Right kidney (tissue), 1 donor: Measurements from ENCODE around the gene ABCA1.

ENCODE experiments used
- DNase-seq: peaks from one replicate; pipeline ENCODE4 v3.0.0-alpha.2; 2016

Gene ABCA1

DNA sequence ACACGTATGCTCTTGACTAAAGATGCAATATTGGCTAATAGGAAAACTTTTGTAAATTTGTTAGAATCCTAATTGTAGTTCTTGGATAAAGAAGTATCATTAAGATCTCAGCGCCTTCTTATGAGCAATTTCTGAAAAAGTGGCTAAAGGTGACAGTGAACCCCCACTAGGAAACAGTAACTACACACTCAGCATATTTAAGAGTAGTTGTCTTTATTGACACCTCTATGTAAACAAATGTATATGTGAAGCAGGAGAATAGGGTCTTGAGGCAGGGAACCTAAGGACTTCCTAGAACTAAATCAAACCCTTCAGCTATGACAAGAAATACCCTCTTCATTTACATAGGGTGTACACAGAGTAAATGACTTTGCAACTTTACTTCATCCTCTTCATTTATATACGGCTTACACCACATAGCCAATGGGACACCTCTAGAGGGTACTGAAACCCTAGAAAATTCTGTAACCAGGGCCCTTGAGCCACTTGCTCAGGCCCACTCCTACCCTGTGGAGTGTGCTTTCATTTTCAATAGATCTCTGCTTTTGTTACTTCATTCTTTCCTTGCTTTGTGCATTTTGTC, 177.7 kb downstream of the ABCA1 start:
- DNase-seq = no peak

DNA sequence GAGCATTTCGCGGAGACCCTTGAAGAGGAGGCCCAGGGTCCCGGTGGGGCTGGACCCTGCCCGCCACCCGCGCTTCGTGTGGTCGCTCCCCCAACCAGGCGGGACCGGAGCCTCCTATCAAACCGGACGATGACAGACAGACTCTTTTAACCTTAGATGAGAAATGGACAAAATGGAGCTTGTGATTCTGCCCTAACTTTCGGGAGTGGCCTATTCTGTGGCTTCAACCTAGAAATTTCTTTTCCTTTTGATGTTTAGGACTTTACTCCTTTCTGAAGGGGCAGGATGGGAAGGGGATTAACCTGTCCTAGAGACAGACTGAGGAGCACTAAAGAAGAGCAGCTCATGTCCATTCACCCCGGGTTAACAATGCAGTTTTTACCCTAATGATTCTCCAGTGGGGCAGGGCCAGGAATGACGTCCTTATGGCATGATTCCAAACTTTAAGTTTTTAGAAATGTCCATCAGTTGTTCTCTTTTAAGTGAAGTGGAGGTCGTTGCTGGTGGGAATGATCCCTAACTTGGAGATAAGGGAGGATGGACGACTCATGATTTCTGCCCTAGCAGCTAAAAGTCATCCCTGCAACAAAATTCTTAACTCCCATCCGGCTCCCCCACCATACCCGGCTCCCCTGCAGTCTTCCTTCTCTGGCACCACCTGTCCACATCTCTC, 179.5 kb downstream of the ABCA1 start:
- DNase-seq = no peak

DNA sequence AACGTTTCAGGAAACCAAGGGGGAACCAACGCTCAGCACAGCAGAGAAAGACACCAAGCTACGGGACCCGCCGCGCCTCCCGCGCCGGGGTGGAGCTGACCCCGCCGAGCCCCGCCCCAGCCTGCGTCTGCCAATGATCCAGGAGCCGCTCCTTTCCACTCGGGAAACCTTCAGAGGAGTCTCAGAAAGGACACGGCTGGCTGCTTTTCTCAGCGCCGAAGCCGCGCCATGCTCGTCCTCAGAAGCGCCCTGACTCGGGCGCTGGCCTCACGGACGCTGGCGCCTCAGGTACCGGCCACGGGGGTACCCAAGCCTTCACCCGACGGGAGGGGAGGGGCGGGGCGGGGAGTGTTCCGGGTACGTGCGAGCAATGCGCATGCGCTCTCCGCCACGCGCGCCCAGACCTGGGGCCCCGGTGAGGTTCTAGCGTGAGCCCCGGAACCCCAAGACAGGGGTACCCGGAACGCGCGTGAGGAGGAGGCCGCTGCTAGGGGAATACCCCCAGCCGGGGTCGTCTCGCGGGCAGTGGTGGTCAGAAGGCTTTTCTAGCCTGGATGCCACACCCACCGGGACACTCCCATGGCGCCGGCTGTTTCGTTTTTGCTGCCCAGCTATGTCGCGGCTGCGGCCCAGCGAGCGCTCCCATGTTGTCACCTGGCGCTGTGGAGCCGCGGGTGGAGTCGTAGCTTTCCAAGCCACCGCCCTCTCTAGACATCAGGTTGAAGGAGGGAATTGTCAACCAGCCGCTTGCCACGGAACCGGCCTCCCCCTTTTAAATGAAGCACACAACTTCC, 180.2 kb downstream of the ABCA1 start, which contains the start of gene NIPSNAP3A:
TSS of gene NIPSNAP3A (plus strand) at position 119 of the 794 bp plus-strand sequence. CDS start at position 229, 110 bp downstream.
- DNase-seq = peak; percentile 98

DNA sequence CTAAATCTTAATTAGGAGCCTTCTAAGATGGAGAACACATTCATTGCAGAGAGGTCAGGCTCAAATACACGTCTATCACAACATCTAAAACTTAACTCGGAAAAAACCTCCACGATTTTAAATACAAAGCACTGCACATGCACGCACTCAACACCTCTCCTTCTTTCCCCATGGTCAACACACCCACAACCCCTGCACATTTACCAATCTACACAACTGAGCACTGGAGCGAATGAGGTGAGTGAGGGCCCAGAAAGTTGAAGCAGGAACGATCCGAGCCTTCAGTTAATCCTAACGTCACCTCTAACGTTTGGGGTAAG, 180.8 kb downstream of the ABCA1 start:
- DNase-seq = no peak

DNA sequence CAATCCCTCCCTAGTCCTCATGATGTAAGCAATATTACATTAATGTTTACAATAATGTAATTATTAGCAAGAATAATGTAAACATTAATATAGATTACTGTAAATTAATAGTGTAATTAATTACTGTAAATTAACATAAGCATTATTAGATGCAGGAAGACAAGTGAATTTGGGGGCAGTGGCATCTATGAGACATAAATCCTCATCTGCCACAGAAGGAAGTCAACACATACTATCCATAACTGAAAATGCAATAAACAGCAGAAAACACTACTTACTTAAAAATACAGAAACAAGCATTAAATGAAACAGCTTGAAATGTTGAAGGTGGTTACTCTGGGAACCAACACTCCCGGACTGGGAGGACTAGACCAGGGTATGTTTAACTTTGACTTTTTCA, 181.2 kb downstream of the ABCA1 start:
- no peak for DNase-seq

DNA sequence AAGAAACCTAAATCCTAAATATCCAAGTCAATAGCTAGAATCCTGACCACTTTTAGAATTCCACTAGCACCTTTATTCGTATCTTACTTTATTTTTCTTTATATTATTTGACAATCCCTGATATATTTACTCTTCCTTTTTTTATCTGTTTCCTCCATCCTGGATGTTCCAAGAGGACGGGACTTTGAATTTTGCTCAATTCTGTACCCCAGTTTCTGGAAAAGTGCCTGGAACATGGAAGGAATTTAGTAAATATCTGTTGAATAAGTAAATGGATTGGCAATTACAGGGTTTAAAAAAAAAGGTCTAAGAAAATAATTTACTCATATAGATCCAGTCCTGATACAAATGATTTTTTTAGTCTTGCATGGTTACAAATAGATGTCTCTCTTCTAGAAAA, 181.7 kb downstream of the ABCA1 start:
- no peak for DNase-seq

DNA sequence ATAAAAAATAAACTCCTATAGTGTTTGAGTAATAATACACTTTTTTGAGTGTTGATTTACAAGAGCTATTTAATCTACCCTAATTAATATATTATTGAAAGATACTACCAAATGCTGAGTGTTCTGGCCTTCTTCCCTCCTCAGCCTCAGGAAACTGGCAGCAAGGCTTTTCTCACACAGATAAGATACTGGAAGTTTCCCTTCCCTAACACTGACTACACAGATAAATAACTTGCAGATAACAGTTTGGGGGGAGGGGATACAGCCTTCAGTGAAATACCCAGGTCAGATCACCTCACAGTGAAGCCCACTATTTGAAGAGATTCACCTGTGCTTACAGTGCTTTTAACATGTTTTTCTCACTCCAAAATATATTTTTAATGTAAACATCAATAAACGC, 182.1 kb downstream of the ABCA1 start:
- DNase-seq = no peak

DNA sequence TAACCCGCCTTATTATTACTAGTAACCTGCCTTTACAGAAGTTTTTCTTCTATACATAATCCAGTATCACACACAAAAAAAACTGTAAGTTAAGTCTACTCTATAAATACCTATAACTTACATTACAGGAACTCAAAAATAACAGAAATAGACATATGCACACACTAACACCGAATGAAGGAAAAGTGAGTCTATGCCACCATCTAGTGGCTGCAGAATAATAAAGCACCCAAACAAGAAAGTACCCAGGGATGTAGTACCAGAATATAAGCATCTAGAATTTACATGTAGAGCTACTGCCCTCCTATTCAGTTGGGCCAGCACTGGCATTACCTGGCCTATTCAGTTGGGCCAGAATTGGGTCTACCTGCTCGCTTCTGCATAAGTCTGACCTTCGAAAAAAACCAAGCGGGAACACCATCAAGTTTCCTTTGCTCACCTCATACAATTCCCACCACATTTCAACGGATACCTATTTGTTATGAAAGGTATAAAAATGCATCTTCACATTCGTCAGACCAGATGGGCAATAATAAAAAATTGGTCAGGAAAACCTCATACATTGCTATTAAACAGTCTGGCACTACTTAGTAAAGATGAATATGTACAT, 184.5 kb downstream of the ABCA1 start:
- DNase-seq = peak; percentile 19

DNA sequence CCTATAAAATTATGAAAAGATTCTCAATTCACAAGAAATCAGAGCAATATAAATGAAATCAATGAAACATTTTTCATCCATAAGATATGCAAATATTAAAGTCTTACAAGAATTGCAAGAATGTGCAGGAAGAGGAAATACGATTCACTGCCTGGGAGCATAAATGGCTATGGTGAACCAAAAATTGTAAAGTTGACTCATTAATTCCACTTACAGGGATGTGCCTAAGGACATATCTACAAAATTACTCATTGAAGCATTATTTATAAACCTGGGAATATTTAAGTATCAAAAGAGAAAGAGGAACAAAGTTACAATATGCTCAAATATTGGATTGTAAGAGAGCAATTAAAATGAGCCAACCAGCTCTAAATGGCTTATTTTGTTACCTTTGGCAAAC, 187.3 kb downstream of the ABCA1 start:
- DNase-seq = no peak

DNA sequence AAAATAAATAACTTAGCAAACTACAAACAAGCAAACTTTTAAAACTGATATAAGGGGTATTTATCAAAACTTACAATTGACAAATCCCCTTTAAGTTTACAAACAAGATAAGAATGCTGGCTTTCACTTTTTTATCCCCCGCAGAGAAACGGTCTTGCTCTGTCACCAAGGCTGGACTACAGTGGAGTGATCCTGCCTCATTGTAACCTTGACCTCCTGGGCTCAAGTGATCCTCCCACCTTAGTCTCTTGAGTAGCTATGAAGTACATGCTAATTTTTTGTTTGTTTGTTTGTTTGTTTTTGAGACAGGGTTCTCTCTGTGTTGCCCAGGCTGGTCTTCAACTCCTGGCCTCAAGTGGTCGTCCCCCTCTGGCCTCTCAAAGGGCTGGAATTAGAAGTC, 189.5 kb downstream of the ABCA1 start:
- DNase-seq = no peak
